ENCODE measurements around the gene IGHMBP2. TPM values are rescaled to one million over a fixed set of nuclear protein-coding genes. Genes with fewer than 3 reads are reported as not detected.

The IGHMBP2 gene
- total RNA-seq, 6 experiments from 2014 or later, result 11.9 to 15.4 (median 14.1) TPM

DNA sequence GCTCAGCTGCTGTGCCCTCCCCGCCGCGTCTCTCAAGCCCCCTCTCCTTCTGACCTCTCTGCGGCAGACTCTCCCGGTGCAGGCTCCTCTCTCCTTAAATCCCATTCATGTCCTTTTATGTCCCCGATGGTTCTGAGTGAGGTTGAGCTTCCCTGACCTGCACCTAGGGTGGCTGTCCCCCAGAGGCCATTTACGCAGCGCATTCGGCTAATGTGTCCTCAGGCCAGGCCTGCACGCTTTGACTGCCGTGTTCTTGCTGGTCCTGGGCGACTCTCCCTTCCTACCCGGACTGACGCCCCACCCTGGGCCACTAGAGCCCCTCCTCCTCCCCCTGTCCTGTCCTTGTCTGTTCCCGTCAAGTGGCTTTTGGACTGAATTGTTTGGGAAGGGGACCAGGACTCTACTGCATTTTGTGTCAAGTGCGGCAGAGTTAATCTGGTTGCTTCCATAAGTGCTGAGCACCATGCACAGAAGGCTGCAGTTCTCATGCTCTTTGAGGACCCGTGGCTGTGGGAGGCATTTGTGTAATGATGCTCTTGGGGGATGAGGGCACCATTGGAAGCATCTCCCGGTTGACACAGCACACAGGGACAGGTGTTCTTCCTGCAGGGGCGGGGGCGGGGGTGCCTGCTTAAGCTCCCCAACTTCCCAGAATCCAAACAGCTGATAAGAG lies 37.1 kb downstream of the IGHMBP2 start:
- Mint-ChIP-seq H3K9me3 (no peaks in the 10 kb centered on the region), H3K4me3 (no peak overlapping the region)

DNA sequence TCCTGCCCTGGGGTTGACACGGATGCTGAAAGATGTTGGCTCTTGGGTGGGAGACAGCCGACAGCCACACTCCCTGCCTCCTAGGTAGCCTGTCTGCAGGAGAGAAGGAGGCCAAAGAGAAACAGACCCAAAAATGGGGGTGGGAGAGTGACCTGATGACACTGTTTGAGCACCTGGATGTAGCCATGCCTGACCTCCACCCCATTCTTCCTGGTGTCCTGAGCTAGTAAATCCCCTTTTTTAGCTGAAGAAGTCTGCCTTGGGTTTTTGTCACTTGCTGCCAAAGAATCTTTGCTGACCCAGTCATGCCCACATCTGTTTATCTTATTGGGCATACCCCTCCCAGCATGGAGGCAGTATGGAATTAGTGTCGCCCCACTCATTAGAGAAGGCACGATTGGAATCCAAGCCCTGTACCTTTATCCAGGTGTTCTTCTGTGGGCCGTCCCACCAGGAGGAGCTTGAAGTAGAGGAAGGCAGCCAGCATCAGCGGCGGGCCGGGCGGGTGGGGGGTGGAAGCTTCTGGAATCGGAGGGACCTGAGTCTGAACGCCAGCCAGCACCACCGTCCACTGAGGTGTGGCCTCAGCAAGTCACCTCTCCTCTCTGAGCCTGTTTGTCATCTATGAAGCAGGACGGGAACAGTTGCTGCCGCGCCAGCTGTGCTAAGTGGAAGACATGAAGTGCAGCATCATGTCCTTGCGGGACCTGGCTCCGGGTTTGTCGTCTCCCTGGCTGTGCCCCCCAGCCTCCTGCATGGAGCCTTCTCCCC lies 37.8 kb downstream of the IGHMBP2 start:
- no peak overlapping the region for H3K27ac Mint-ChIP-seq
- TF ChIP-seq, protein P1, sequence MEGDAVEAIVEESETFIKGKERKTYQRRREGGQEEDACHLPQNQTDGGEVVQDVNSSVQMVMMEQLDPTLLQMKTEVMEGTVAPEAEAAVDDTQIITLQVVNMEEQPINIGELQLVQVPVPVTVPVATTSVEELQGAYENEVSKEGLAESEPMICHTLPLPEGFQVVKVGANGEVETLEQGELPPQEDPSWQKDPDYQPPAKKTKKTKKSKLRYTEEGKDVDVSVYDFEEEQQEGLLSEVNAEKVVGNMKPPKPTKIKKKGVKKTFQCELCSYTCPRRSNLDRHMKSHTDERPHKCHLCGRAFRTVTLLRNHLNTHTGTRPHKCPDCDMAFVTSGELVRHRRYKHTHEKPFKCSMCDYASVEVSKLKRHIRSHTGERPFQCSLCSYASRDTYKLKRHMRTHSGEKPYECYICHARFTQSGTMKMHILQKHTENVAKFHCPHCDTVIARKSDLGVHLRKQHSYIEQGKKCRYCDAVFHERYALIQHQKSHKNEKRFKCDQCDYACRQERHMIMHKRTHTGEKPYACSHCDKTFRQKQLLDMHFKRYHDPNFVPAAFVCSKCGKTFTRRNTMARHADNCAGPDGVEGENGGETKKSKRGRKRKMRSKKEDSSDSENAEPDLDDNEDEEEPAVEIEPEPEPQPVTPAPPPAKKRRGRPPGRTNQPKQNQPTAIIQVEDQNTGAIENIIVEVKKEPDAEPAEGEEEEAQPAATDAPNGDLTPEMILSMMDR (IDR thresholded peaks at IDR 0.05), result no peak
- no peak overlapping the region for H3K4me3 Mint-ChIP-seq
- DNase-seq, result no peak
- no peaks in the 10 kb centered on the region for H3K27me3 Mint-ChIP-seq (ENCODE audit: insufficient read depth)
- peaks cover 10% of the 10 kb centered on the region for H3K4me1 Mint-ChIP-seq (ENCODE audit: low read depth)
- H3K9me3 Mint-ChIP-seq, result no peaks in the 10 kb centered on the region
- H3K36me3 Mint-ChIP-seq (ENCODE audit: low read depth), result no peaks in the 10 kb centered on the region; the same call in 1 of the 2 replicates

More for the DNA sequence above, 37.1 kb downstream of the IGHMBP2 start:
- Mint-ChIP-seq H3K4me1 (ENCODE audit: low read depth) (peaks cover 3% of the 10 kb centered on the region; the same call in 1 of the 2 replicates), H3K27me3 (ENCODE audit: insufficient read depth) (no peaks in the 10 kb centered on the region), H3K27ac (no peak overlapping the region), H3K36me3 (ENCODE audit: low read depth) (no peaks in the 10 kb centered on the region; the same call in 1 of the 2 replicates)
- DNase-seq, result no peak
- TF ChIP-seq, protein P1 (IDR thresholded peaks at IDR 0.05), result no peak

DNA sequence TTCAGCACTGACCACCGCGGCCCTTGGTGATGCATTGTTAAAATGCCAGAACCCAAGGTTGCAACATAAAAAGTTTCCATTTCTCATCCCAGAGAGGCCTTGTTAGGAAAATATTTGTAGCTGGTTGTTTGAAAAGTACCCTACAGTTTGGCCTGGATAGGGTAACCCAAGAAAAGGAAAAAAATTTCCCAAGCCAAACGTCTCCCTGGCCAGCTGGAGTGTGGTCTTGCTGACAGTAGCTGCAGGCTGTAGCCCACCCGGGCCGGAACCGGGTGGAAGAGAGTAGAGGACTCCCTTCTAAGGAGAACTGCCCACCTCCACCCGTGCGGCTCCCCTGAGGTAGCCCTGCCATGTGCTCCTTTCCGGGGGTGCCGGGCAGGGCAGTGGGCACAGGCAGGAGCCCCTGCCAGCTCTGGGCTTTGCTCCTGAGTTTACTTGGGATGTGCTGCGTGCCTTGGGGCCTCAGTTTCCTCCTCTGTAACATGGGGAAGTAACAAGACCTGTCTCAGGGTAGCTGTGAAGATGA lies 38.5 kb downstream of the IGHMBP2 start:
- peaks cover 2% of the 10 kb centered on the region; the same call in 1 of the 2 replicates for H3K27me3 Mint-ChIP-seq (ENCODE audit: insufficient read depth)
- H3K4me3 Mint-ChIP-seq, result no peak overlapping the region
- no peaks in the 10 kb centered on the region; the same call in 1 of the 2 replicates for H3K36me3 Mint-ChIP-seq (ENCODE audit: low read depth)
- TF ChIP-seq, protein P1 (IDR thresholded peaks at IDR 0.05), result no peak
- no peaks in the 10 kb centered on the region for H3K9me3 Mint-ChIP-seq
- no peak for DNase-seq
- no peak overlapping the region for H3K27ac Mint-ChIP-seq
- peaks cover 15% of the 10 kb centered on the region for H3K4me1 Mint-ChIP-seq (ENCODE audit: low read depth)

DNA sequence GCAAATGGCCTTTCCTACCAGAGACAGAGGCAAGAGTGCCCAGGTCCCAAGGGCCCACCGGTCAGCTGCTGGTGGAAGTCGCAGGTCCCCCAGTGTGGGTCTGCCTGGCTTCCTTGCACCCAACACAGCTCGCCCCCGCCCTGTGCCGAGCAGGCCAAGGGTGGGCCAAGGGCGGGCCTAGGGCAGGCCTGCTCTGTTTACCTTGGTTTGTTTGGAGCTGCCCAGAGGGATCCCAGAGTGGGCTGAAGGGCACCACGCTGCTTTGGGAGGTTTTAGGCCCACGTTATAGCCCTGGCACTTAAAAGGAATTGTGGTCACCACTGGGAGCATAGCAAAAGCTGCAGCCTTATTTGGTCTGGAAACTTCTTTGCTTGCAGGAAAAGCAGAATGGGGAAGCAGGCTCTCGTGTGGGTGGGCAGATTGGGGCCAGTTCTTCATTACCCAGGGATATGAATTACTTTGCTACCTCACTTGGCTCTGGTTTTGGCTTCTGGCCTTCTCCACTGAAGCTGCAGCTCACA lies 39.1 kb downstream of the IGHMBP2 start:
- no peaks in the 10 kb centered on the region; the same call in 1 of the 2 replicates for H3K36me3 Mint-ChIP-seq (ENCODE audit: low read depth)
- TF ChIP-seq, protein P1 (IDR thresholded peaks at IDR 0.05), result no peak
- H3K4me3 Mint-ChIP-seq, result no peak overlapping the region
- peaks cover 17% of the 10 kb centered on the region for H3K4me1 Mint-ChIP-seq (ENCODE audit: low read depth)
- no peak for DNase-seq
- H3K27ac Mint-ChIP-seq, result no peak overlapping the region
- no peaks in the 10 kb centered on the region for H3K9me3 Mint-ChIP-seq
- peaks cover 2% of the 10 kb centered on the region; the same call in 1 of the 2 replicates for H3K27me3 Mint-ChIP-seq (ENCODE audit: insufficient read depth)

DNA sequence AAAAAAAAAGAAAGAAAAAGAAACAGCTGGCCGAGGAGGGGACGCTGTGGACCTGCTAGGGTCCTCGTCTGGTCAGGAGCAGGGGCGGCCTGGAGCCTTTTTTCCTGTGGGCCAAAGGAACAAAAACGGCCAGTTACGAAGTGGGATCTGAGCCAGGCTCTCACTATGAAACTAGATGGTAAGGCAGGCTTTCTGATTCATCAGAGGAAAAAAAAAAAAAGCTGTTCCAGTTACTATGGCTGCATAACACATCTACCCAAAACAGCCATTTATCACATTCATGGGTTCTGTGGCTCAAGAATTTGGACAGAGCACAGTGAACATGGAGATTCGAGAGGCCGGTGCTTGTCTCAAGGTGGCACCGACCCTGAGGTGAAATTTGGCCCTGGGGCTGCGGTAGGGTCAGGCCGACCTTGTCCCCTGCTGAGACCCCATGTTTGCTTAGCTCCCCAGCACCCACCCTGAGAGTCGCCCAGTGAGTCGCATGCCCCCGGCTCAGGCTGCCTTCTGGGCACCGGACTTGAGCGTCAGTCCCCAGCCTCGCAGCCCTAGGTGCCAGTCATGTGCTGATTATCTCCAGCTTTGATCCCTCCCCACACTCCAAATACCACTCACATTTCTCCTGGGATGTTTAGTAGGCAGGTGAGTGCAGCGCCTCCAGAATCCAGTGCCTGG lies 42.9 kb downstream of the IGHMBP2 start:
- TF ChIP-seq, protein P1 (IDR thresholded peaks at IDR 0.05), result no peak
- DNase-seq, result peak; percentile 84
- peak overlapping the region; percentile 89 for H3K27ac Mint-ChIP-seq
- no peak overlapping the region for H3K4me3 Mint-ChIP-seq
- H3K9me3 Mint-ChIP-seq, result no peaks in the 10 kb centered on the region
- no peaks in the 10 kb centered on the region for H3K36me3 Mint-ChIP-seq (ENCODE audit: low read depth)
- peaks cover 2% of the 10 kb centered on the region; the same call in 1 of the 2 replicates for H3K27me3 Mint-ChIP-seq (ENCODE audit: insufficient read depth)
- peaks cover 21% of the 10 kb centered on the region for H3K4me1 Mint-ChIP-seq (ENCODE audit: low read depth)
